GM12878 (cell line): ENCODE measurements around the gene IDI1. TPM values are rescaled to one million over a fixed set of nuclear protein-coding genes. Genes with fewer than 3 reads are reported as not detected.

ENCODE experiments used
- ATAC-seq: fragments of 200-7000 bp; cut with Tn5 transposase; 3 replicates; pipeline ENCODE4 v1.9.1; 2020; ENCODE audit warnings: mild to moderate bottlenecking, moderate library complexity
- BruUV-seq: library from RNA; stranded (reverse); fragments of 400-500 nt; replicated peaks from 2 replicates; lab custom pipeline; 2021; lab: Mats Ljungman, UMichigan
- CTCF ChIA-PET: fragments of 300-600 bp; sonication (Branson Sonifier 250); formaldehyde crosslinking; extraction: SDS; loops from one replicate; lab custom pipeline; 2021; ENCODE audit warnings: inconsistent platforms; lab: Yijun Ruan, JAX
- POLR2A ChIA-PET: fragments of 350-600 bp; formaldehyde crosslinking; extraction: SDS; loops from one replicate; lab custom pipeline; 2021; ENCODE audit warnings: inconsistent platforms; lab: Charles Lee
- RAD21 ChIA-PET: fragments of 300-600 bp; sonication (Branson Sonifier 250); formaldehyde crosslinking; loops from one replicate; lab custom pipeline; 2023; ENCODE audit warnings: antibody characterized with exemption; ENCODE audit not compliant: unreplicated experiment; lab: Charles Lee
- SMC1A ChIA-PET: fragments of 300-600 bp; sonication (Branson Sonifier 250); formaldehyde crosslinking; loops from one replicate; lab custom pipeline; 2023; ENCODE audit not compliant: unreplicated experiment, uncharacterized antibody; lab: Charles Lee
- DNase-seq: peaks from one replicate; pipeline ENCODE4 v3.0.0-alpha.2; 2011; ENCODE audit warnings: low read depth, low spot score
- FAIRE-seq: peaks from 3 replicates; lab custom pipeline; 2011; peaks lifted over from hg19 to GRCh38; lab: Jason Lieb, UNC
- H2AFZ ChIP-seq: 2 replicates; pipeline ENCODE4 v1.6.0; 2011; ENCODE audit warnings: low read depth, low read length, control low read depth; ENCODE audit not compliant: control insufficient read depth
- H3K27ac ChIP-seq: 2 replicates; pipeline ENCODE4 v1.5.1; 2011; ENCODE audit warnings: control low read depth; ENCODE audit not compliant: control insufficient read depth, insufficient read depth
- H3K27me3 ChIP-seq, 2 experiments: replicated peaks in 1 of 2; 2 replicates each; pipeline versions ENCODE4 v1.6.0 to v1.6.1; 2011; ENCODE audit warnings: low read length in 1 of 2; ENCODE audit not compliant: control insufficient read depth in 2 of 2, insufficient read depth in 2 of 2
- H3K36me3 ChIP-seq, 2 experiments: 2 replicates each; pipeline ENCODE4 v1.5.1; 2011; ENCODE audit warnings: low read length in 1 of 2; ENCODE audit not compliant: control insufficient read depth in 2 of 2, insufficient read depth in 2 of 2
- H3K4me1 ChIP-seq: 2 replicates; pipeline ENCODE4 v1.6.1; 2011; ENCODE audit warnings: mild to moderate bottlenecking, low read length, moderate library complexity, mixed read lengths; ENCODE audit not compliant: control insufficient read depth, insufficient read depth
- H3K4me2 ChIP-seq: 2 replicates; pipeline ENCODE4 v1.6.0; 2011; ENCODE audit warnings: control low read depth; ENCODE audit not compliant: control insufficient read depth, insufficient read depth
- H3K4me3 ChIP-seq: fragments of 200-600 bp; sonication (generic); 2 replicates; pipeline ENCODE4 v1.5.1; 2016
- H3K79me2 ChIP-seq: 2 replicates; pipeline ENCODE4 v1.6.0; 2011; ENCODE audit warnings: low read length; ENCODE audit not compliant: control insufficient read depth, insufficient read depth
- H3K9ac ChIP-seq: 2 replicates; pipeline ENCODE4 v1.8.0; 2011; ENCODE audit warnings: low read length, control low read depth, mixed read lengths; ENCODE audit not compliant: control insufficient read depth, insufficient read depth
- H3K9me3 ChIP-seq: replicated peaks from 3 replicates; pipeline ENCODE4 v1.5.1; 2011; ENCODE audit warnings: mild to moderate bottlenecking, low read length; ENCODE audit not compliant: control insufficient read depth, insufficient read depth
- H4K20me1 ChIP-seq: 2 replicates; pipeline ENCODE4 v1.6.0; 2011; ENCODE audit not compliant: control insufficient read depth, insufficient read depth
- BHLHE40 ChIP-seq, 2 experiments: fragments of 450-650 bp in 1 of 2; IDR thresholded peaks; 2 replicates each; pipeline ENCODE4 v1.6.1; 2011 to 2017; ENCODE audit warnings: low read depth in 2 of 2, borderline replicate concordance in 1 of 2, improper control_type of control experiment in 1 of 2, low read length in 1 of 2, mild to moderate bottlenecking in 1 of 2
- BRCA1 ChIP-seq: IDR thresholded peaks from 2 replicates; pipeline ENCODE4 v1.6.1; 2011; ENCODE audit warnings: low read depth, low read length, improper control_type of control experiment
- EGR1 ChIP-seq, 2 experiments: IDR thresholded peaks; 1 replicate in 1 of 2; 2 replicates in 1 of 2; pipeline ENCODE4 v1.6.1; 2011 to 2012; ENCODE audit warnings: low read depth in 2 of 2, low read length in 2 of 2, borderline replicate concordance in 1 of 2, mild to moderate bottlenecking in 1 of 2, moderate library complexity in 1 of 2
- KAT2A ChIP-seq: conservative IDR thresholded peaks from 2 replicates; pipeline ENCODE4 v1.6.1; 2011; ENCODE audit warnings: low read depth, low read length; ENCODE audit not compliant: control insufficient read depth
- MXI1 ChIP-seq: fragments of 150-350 bp; IDR thresholded peaks from 2 replicates; pipeline ENCODE4 v1.6.1; 2011; ENCODE audit warnings: low read depth, mild to moderate bottlenecking, inconsistent platforms, low read length, improper control_type of control experiment
- RUNX3 ChIP-seq: IDR thresholded peaks from 2 replicates; pipeline ENCODE4 v1.6.1; 2012; ENCODE audit warnings: low read length, inconsistent platforms
- SUPT20H ChIP-seq: IDR thresholded peaks from 2 replicates; pipeline ENCODE4 v1.6.1; 2011; ENCODE audit warnings: low read depth, mild to moderate bottlenecking, low read length, moderate library complexity, borderline replicate concordance; ENCODE audit not compliant: control insufficient read depth
- ZNF592 ChIP-seq: fragments of 450-650 bp; IDR thresholded peaks from 2 replicates; pipeline ENCODE4 v1.6.1; 2017; ENCODE audit warnings: mild to moderate bottlenecking, moderate library complexity
- WGBS: methylation state at CpG from one replicate; pipeline ENCODE4 v1.1.6; 2016; ENCODE audit warnings: low lambda C conversion rate; ENCODE audit not compliant: insufficient replicate concordance, insufficient coverage; ENCODE audit errors: missing lambda C conversion rate; 5-methylcytosine and 5-hydroxymethylcytosine counted together
- in situ Hi-C: fragments of 300-500 bp; cut with MboI; formaldehyde crosslinking; loops from 9 replicates; pipeline ENCODE4 v1.14.3; 2018; ENCODE audit warnings: mixed read lengths
- intact Hi-C: fragments of 100-400 bp; cut with micrococcal nuclease; formaldehyde crosslinking; loops from one replicate; pipeline ENCODE4 v1.14.2; 2022; ENCODE audit not compliant: unreplicated experiment
- polyA plus RNA-seq, 11 experiments: library from polyadenylated mRNA; depleted of rRNA in 4 of 11; unstranded in 6 of 11; stranded (reverse) in 5 of 11; fragments of >200 nt; fragmentation: Nextera tagmentation in 4 of 11; fragmentation: Illumina TruSeq in 1 of 11; extraction: Ambion mirVana in 4 of 11; extraction: Trizol in 1 of 11; gene quantifications; 1 replicate in 1 of 11; 2 replicates in 10 of 11; pipeline versions ENCODE4 v1.2.1 to v1.2.3, GENCODE V29; 2011 to 2016; ENCODE audit warnings: inconsistent platforms in 2 of 11, missing spikeins in 2 of 11, low read depth in 1 of 11
- total RNA-seq, 4 experiments: library from RNA; depleted of rRNA in 3 of 4; stranded (reverse); fragments of >200 nt in 3 of 4; fragmentation: Illumina TruSeq in 1 of 4; extraction: Trizol in 1 of 4; gene quantifications; 2 replicates each; pipeline versions ENCODE4 v1.2.1 to v1.2.3, GENCODE V29; 2013 to 2021
- TF ChIP-seq, protein P1 (sequence below): fragments of 450-650 bp; IDR thresholded peaks from 2 replicates; pipeline ENCODE4 v1.6.1; 2017; ENCODE audit warnings: mild to moderate bottlenecking, low read depth, inconsistent platforms; ENCODE audit not compliant: poor library complexity, severe bottlenecking

The IDI1 gene
- total and polyA plus RNA-seq, 10 of the 15 experiments (the other 5 are each of a cell fraction or from before 2014, with no cell fraction given), result 85.5 to 223 (median 157) TPM

DNA sequence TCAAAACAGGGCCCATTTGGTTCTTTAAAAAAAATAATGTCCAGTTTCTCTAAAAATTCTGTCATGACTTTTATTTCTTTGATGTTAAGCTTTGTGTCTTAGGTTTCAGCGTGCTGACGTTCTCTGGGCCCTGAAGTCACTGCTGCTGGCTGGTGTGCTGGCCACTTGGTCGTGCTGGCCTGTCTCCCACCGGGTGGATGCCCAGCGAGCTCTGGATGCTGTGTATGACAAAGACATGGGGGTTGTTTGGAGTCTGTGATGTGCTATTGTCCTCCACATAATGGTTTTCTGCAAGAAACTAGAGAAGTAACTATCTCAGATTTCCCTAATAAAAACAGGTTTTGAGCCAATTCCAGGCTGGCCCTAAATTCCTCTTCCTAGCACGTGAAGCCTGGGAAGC is 13.7 kb downstream of the IDI1 start:
- Histone ChIP-seq H3K79me2 (no peaks in the 10 kb centered on the region), H3K4me2 (no peak overlapping the region), H3K9ac (no peak overlapping the region), H3K9me3 (no peaks in the 10 kb centered on the region), H3K36me3 (peaks cover 2 to 3% of the 10 kb centered on the region in 2 experiments; a peak in 3 of 4 replicates), H2AFZ (no peak overlapping the region), H3K27ac (no peak overlapping the region), H4K20me1 (no peaks in the 10 kb centered on the region), H3K27me3 (no peaks in the 10 kb centered on the region), H3K4me3 (no peak overlapping the region), H3K4me1 (peaks cover 4% of the 10 kb centered on the region; the same call in 1 of the 2 replicates)
- intact Hi-C loops, result no loop called here
- ChIA-PET SMC1A (interaction anchor here (1.2 kb wide), 1 partner anchor 15 kb away, joined by 3 read pairs; no protein-coding TSS in a partner anchor), RAD21 (interaction anchor here (1.1 kb wide), 2 partner anchors 9 to 43 kb away, joined by 3 read pairs; no protein-coding TSS in a partner anchor), CTCF (interaction anchor here (0.6 kb wide), 1 partner anchor 35 kb away, joined by 5 read pairs; no protein-coding TSS in a partner anchor), POLR2A (interaction anchor here (1.1 to 1.3 kb wide), 2 partner anchors 9 to 48 kb away, joined by 4 to 5 read pairs; partner anchors contain the start of gene GTPBP4)
- DNase-seq (no peak), FAIRE-seq (no peak), ATAC-seq (no peak)
- BruUV-seq, result no TSS peak
- TF ChIP-seq MXI1, result no peak
- no peak for TF ChIP-seq RUNX3
- TF ChIP-seq, protein P1, sequence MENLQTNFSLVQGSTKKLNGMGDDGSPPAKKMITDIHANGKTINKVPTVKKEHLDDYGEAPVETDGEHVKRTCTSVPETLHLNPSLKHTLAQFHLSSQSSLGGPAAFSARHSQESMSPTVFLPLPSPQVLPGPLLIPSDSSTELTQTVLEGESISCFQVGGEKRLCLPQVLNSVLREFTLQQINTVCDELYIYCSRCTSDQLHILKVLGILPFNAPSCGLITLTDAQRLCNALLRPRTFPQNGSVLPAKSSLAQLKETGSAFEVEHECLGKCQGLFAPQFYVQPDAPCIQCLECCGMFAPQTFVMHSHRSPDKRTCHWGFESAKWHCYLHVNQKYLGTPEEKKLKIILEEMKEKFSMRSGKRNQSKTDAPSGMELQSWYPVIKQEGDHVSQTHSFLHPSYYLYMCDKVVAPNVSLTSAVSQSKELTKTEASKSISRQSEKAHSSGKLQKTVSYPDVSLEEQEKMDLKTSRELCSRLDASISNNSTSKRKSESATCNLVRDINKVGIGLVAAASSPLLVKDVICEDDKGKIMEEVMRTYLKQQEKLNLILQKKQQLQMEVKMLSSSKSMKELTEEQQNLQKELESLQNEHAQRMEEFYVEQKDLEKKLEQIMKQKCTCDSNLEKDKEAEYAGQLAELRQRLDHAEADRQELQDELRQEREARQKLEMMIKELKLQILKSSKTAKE, result no peak
- no peak for TF ChIP-seq BRCA1
- TF ChIP-seq KAT2A, result no peak
- no peak for TF ChIP-seq EGR1 (IDR thresholded peaks at IDR 0.05; ENCODE audit: borderline replicate concordance in 1 of 2, low read depth in 2 of 2, low read length in 2 of 2)
- TF ChIP-seq ZNF592, result no peak
- TF ChIP-seq SUPT20H, result no peak
- TF ChIP-seq BHLHE40 (IDR thresholded peaks at IDR 0.05; ENCODE audit: borderline replicate concordance in 1 of 2, low read depth in 2 of 2, low read length in 1 of 2), result no peak
- 92% methylated on average over 6 of the region's 6 CpGs for WGBS
- in situ Hi-C loops, result no loop called here
